Measurements from ENCODE around the gene BMP8A. TPM values are rescaled to one million over a fixed set of nuclear protein-coding genes. Genes with fewer than 3 reads are reported as not detected.

BMP8A gene
- total RNA-seq, 1 experiment from 2014 or later: 0.11 TPM

DNA sequence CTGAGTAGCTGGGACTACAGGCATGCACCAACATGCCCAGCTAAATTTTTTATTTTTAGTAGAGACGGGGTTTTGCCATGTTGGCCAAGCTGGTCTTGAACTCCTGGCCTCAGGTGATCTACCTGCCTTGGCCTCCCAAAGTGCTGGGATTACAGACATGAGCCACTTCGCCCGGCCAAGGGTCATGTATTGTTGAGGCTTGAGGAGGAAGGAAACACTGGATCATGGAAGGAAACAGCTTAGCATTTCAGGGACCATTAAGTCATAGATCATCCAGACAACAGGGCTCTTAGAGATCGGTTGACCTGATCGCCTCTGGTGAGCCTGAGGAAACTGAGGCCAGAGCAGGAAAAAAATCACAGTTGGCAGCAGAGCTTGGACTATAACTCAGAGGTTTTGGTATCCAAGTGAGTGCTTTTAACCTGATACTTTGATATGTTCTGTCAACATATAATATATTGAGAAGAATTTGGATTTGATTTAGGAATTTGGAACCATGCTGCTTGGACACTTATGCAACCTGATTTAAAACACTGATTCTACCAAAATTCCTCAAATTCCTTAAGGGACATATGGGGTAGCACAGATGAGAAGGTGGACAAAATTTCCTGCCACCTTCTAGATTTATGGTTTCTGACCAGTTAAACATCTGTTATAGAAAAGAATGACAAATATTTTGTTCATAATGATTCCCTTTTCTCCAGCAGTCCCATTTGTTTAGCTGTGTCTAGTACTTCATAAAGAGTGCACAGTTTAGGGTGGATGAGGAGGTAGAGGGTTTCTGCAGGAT, 13.1 kb upstream of the BMP8A start:
- no peaks in the 10 kb centered on the region for H3K9me2 ChIP-seq (replicated peaks; ENCODE audit: low read length)
- intact Hi-C loops (cut with micrococcal nuclease): no loop called here
- no peaks in the 10 kb centered on the region for H3K79me2 ChIP-seq (ENCODE audit: low read length)
- H3K27me3 ChIP-seq (ENCODE audit: low read length): no peaks in the 10 kb centered on the region
- H3F3A ChIP-seq (ENCODE audit: low read length, unreplicated experiment): no peaks in the 10 kb centered on the region
- no peak overlapping the region for H3K9ac ChIP-seq (ENCODE audit: low read length)
- no peak for ATAC-seq
- no TSS peak for BruUV-seq (replicated peaks)
- no peaks in the 10 kb centered on the region for H4K20me1 ChIP-seq (ENCODE audit: low read length)
- ChIA-PET POLR2A (ENCODE audit: unreplicated experiment) (no interaction called here), CTCF (no interaction called here)
- no peak overlapping the region for H3K27ac ChIP-seq (ENCODE audit: low read length)
- no peaks in the 10 kb centered on the region for H3K9me3 ChIP-seq (ENCODE audit: low read length)
- peaks cover 15% of the 10 kb centered on the region; the same call in 1 of the 2 replicates for H3K36me3 ChIP-seq (ENCODE audit: low read depth, low read length)
- H3K4me2 ChIP-seq (ENCODE audit: low read length): no peak overlapping the region
- no peak overlapping the region for H2AFZ ChIP-seq (ENCODE audit: low read length)
- TF ChIP-seq EZH2 (IDR thresholded peaks at IDR 0.05; ENCODE audit: low read length, unreplicated experiment): no peak
- no peak for TF ChIP-seq EZH2phosphoT487 (IDR thresholded peaks at IDR 0.05; ENCODE audit: borderline replicate concordance, low read length)
- TF ChIP-seq, protein P1, sequence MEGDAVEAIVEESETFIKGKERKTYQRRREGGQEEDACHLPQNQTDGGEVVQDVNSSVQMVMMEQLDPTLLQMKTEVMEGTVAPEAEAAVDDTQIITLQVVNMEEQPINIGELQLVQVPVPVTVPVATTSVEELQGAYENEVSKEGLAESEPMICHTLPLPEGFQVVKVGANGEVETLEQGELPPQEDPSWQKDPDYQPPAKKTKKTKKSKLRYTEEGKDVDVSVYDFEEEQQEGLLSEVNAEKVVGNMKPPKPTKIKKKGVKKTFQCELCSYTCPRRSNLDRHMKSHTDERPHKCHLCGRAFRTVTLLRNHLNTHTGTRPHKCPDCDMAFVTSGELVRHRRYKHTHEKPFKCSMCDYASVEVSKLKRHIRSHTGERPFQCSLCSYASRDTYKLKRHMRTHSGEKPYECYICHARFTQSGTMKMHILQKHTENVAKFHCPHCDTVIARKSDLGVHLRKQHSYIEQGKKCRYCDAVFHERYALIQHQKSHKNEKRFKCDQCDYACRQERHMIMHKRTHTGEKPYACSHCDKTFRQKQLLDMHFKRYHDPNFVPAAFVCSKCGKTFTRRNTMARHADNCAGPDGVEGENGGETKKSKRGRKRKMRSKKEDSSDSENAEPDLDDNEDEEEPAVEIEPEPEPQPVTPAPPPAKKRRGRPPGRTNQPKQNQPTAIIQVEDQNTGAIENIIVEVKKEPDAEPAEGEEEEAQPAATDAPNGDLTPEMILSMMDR (conservative IDR thresholded peaks at IDR 0.05; ENCODE audit: low read depth, low read length): no peak
- H3K4me1 ChIP-seq (ENCODE audit: insufficient read depth, low read length): no peaks in the 10 kb centered on the region
- no peak overlapping the region for H3K4me3 ChIP-seq (ENCODE audit: low read length)
- DNase-seq: no peak

DNA sequence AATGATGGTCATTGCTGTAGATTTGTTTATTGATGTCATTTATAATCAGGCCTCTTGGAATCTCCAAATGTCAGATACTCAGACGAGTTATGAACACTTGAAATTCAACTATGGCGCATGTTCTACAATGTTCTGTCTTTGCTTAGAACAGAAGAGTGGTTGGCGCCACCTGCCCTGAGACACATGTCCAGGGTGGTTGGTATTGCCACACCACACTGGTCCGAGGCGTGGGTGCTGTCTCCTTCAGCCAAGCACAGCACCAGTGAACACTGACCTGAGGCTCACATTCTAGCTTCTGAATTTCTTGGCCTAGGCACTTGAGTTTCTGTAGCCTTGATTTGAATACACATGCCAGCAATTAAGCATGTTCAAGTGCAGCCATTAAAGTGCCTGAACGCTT, 10.1 kb upstream of the BMP8A start:
- intact Hi-C loops (cut with micrococcal nuclease): no loop called here
- no peaks in the 10 kb centered on the region for H3K4me1 ChIP-seq (ENCODE audit: insufficient read depth, low read length)
- DNase-seq: no peak
- H3K9me3 ChIP-seq (ENCODE audit: low read length): no peaks in the 10 kb centered on the region
- H3K27ac ChIP-seq (ENCODE audit: low read length): no peak overlapping the region
- H3K36me3 ChIP-seq (ENCODE audit: low read depth, low read length): peaks cover 31% of the 10 kb centered on the region
- H3K27me3 ChIP-seq (ENCODE audit: low read length): no peaks in the 10 kb centered on the region
- no peak overlapping the region for H3K4me3 ChIP-seq (ENCODE audit: low read length)
- no peak overlapping the region for H3K4me2 ChIP-seq (ENCODE audit: low read length)
- no peaks in the 10 kb centered on the region for H3F3A ChIP-seq (ENCODE audit: low read length, unreplicated experiment)
- H2AFZ ChIP-seq (ENCODE audit: low read length): no peak overlapping the region
- ChIA-PET POLR2A (ENCODE audit: unreplicated experiment) (interaction anchor here (0.6 kb wide), 1 partner anchor 1238 kb away, joined by 3 read pairs; no protein-coding TSS in a partner anchor), CTCF (no interaction called here)
- TF ChIP-seq, protein P1 (conservative IDR thresholded peaks at IDR 0.05; ENCODE audit: low read depth, low read length): no peak
- no peak for TF ChIP-seq EZH2phosphoT487 (IDR thresholded peaks at IDR 0.05; ENCODE audit: borderline replicate concordance, low read length)
- no peak for TF ChIP-seq EZH2 (IDR thresholded peaks at IDR 0.05; ENCODE audit: low read length, unreplicated experiment)
- no peaks in the 10 kb centered on the region for H3K79me2 ChIP-seq (ENCODE audit: low read length)
- H3K9me2 ChIP-seq (replicated peaks; ENCODE audit: low read length): no peaks in the 10 kb centered on the region
- ATAC-seq: no peak
- no peaks in the 10 kb centered on the region for H4K20me1 ChIP-seq (ENCODE audit: low read length)
- no peak overlapping the region for H3K9ac ChIP-seq (ENCODE audit: low read length)
- BruUV-seq (replicated peaks): no TSS peak

DNA sequence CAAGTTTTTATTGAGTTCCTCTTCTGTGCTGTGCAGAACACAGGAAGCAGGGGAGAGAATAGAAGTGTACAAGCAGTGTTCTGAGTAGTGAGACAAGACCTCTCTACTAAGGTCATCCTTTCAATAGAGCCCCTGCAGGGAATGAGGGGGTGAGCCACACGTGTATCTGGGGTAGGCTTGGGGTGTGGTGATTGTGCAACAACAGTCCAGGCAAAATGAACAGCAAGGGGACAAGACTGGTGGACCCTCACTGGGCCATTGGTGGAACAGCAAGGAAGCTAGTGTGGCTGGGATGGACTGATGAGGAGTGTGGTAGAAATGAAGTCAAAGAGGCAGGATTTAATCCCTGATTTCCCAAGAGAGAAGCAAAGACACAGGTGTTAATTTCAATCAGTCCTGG, 8.2 kb upstream of the BMP8A start:
- Histone ChIP-seq H3F3A (ENCODE audit: low read length, unreplicated experiment) (no peaks in the 10 kb centered on the region), H3K36me3 (ENCODE audit: low read depth, low read length) (peaks cover 31% of the 10 kb centered on the region), H3K4me2 (ENCODE audit: low read length) (no peak overlapping the region), H3K9ac (ENCODE audit: low read length) (no peak overlapping the region), H3K27ac (ENCODE audit: low read length) (no peak overlapping the region), H3K79me2 (ENCODE audit: low read length) (no peaks in the 10 kb centered on the region), H4K20me1 (ENCODE audit: low read length) (no peaks in the 10 kb centered on the region), H3K4me3 (ENCODE audit: low read length) (no peak overlapping the region), H3K9me3 (ENCODE audit: low read length) (no peaks in the 10 kb centered on the region), H2AFZ (ENCODE audit: low read length) (no peak overlapping the region), H3K4me1 (ENCODE audit: insufficient read depth, low read length) (no peaks in the 10 kb centered on the region), H3K27me3 (ENCODE audit: low read length) (no peaks in the 10 kb centered on the region), H3K9me2 (replicated peaks; ENCODE audit: low read length) (no peaks in the 10 kb centered on the region)
- TF ChIP-seq, protein P1 (conservative IDR thresholded peaks at IDR 0.05; ENCODE audit: low read depth, low read length): no peak
- TF ChIP-seq EZH2phosphoT487 (IDR thresholded peaks at IDR 0.05; ENCODE audit: borderline replicate concordance, low read length): no peak
- no peak for TF ChIP-seq EZH2 (IDR thresholded peaks at IDR 0.05; ENCODE audit: low read length, unreplicated experiment)
- POLR2A ChIA-PET (ENCODE audit: unreplicated experiment): no interaction called here
- DNase-seq: no peak
- intact Hi-C loops (cut with micrococcal nuclease): no loop called here
- CTCF ChIA-PET: no interaction called here
- BruUV-seq (replicated peaks): no TSS peak
- no peak for ATAC-seq

Measured in PC-3 (cell line).